Liver (tissue), 9 donors: ENCODE results near the gene JMJD1C. TPM values are rescaled to one million over a fixed set of nuclear protein-coding genes. Genes with fewer than 3 reads are reported as not detected.

Source experiments
- DNase-seq: peaks from one replicate; pipeline ENCODE4 v3.0.0-alpha.2; 2017; ENCODE audit warnings: low spot score
- H3K27ac ChIP-seq, 2 donors: one replicate each; pipeline ENCODE4 v1.7.0; 2013; ENCODE audit warnings: inconsistent platforms in 2 of 2, low read length in 2 of 2, control low read depth in 1 of 2, low read depth in 1 of 2, mild to moderate bottlenecking in 1 of 2
- H3K27me3 ChIP-seq, 4 donors: one replicate each; pipeline versions ENCODE4 v1.6.1 to v1.7.0; 2013; ENCODE audit warnings: low read length in 3 of 4, inconsistent platforms in 1 of 4, mild to moderate bottlenecking in 1 of 4, moderate library complexity in 1 of 4; ENCODE audit not compliant: control insufficient read depth in 4 of 4, insufficient read depth in 4 of 4
- H3K36me3 ChIP-seq, 4 donors: one replicate each; pipeline versions ENCODE4 v1.6.1 to v1.7.0; 2013; ENCODE audit warnings: low read length in 3 of 4, mild to moderate bottlenecking in 3 of 4, low read depth in 1 of 4, moderate library complexity in 1 of 4; ENCODE audit not compliant: control insufficient read depth in 4 of 4, insufficient read depth in 3 of 4
- H3K4me1 ChIP-seq, 4 donors: one replicate each; pipeline versions ENCODE4 v1.6.1 to v1.7.0; 2013; ENCODE audit warnings: low read length in 3 of 4, mild to moderate bottlenecking in 3 of 4, moderate library complexity in 1 of 4; ENCODE audit not compliant: control insufficient read depth in 4 of 4, insufficient read depth in 4 of 4
- H3K4me3 ChIP-seq, 3 donors: one replicate each; pipeline versions ENCODE4 v1.6.1 to v1.7.0; 2013; ENCODE audit warnings: low read length in 3 of 3, control low read depth in 1 of 3, low read depth in 1 of 3, mild to moderate bottlenecking in 1 of 3
- H3K9ac ChIP-seq, 2 donors: one replicate each; pipeline ENCODE4 v1.7.0; 2013; ENCODE audit warnings: low read length in 2 of 2, mild to moderate bottlenecking in 2 of 2, moderate library complexity in 2 of 2, control low read depth in 1 of 2, low read depth in 1 of 2
- H3K9me3 ChIP-seq, 4 donors: one replicate each; pipeline versions ENCODE4 v1.6.1 to v1.7.0; 2013; ENCODE audit warnings: low read length in 3 of 4; ENCODE audit not compliant: control insufficient read depth in 4 of 4
- EGR1 ChIP-seq, 2 donors: IDR thresholded peaks; 2 replicates each; pipeline ENCODE4 v1.6.1; 2016 to 2018; ENCODE audit warnings: antibody characterized with exemption in 2 of 2, low read depth in 2 of 2
- FOXA1 ChIP-seq: IDR thresholded peaks from 2 replicates; pipeline ENCODE4 v1.6.1; 2016; ENCODE audit warnings: antibody characterized with exemption
- FOXA2 ChIP-seq: IDR thresholded peaks from 2 replicates; pipeline ENCODE4 v1.6.1; 2016; ENCODE audit warnings: antibody characterized with exemption
- GABPA ChIP-seq, 2 donors: IDR thresholded peaks in 1 of 2; conservative IDR thresholded peaks in 1 of 2; 2 replicates each; pipeline ENCODE4 v1.6.1; 2016; ENCODE audit warnings: antibody characterized with exemption in 2 of 2, mild to moderate bottlenecking in 1 of 2, moderate library complexity in 1 of 2
- HNF4A ChIP-seq, 2 donors: conservative IDR thresholded peaks; 2 replicates each; pipeline ENCODE4 v1.6.1; 2016; ENCODE audit warnings: antibody characterized with exemption in 2 of 2, mild to moderate bottlenecking in 2 of 2
- HNF4G ChIP-seq: IDR thresholded peaks from 2 replicates; pipeline ENCODE4 v1.6.1; 2016; ENCODE audit warnings: antibody characterized with exemption
- JUND ChIP-seq, 2 donors: IDR thresholded peaks; 2 replicates each; pipeline ENCODE4 v1.6.1; 2016; ENCODE audit warnings: antibody characterized with exemption in 2 of 2
- RXRA ChIP-seq, 2 donors: IDR thresholded peaks; 2 replicates each; pipeline ENCODE4 v1.6.1; 2017 to 2018; ENCODE audit warnings: antibody characterized with exemption in 2 of 2, mild to moderate bottlenecking in 1 of 2
- SP1 ChIP-seq: IDR thresholded peaks from 2 replicates; pipeline ENCODE4 v1.6.1; 2018; ENCODE audit warnings: antibody characterized with exemption, mild to moderate bottlenecking
- TAF1 ChIP-seq: conservative IDR thresholded peaks from 2 replicates; pipeline ENCODE4 v1.6.1; 2016; ENCODE audit warnings: antibody characterized with exemption, mild to moderate bottlenecking
- YY1 ChIP-seq: IDR thresholded peaks from 2 replicates; pipeline ENCODE4 v1.6.1; 2016; ENCODE audit warnings: antibody characterized with exemption, mild to moderate bottlenecking
- WGBS: extraction: QIAGEN DNeasy Blood & Tissue Kit; methylation state at CpG from one replicate; pipeline ENCODE4 v1.1.7; 2013; 5-methylcytosine and 5-hydroxymethylcytosine counted together
- polyA plus RNA-seq, 2 donors: library from polyadenylated mRNA; stranded (reverse) in 1 of 2; unstranded in 1 of 2; fragments of 200-250 nt in 1 of 2; fragments of >200 nt in 1 of 2; fragmentation: Nextera tagmentation in 1 of 2; extraction: Ambion mirVana in 1 of 2; gene quantifications; one replicate each; pipeline versions ENCODE4 v1.2.1 to v1.2.3, GENCODE V29; 2013 to 2015
- total RNA-seq, 2 donors: library from RNA; depleted of rRNA; stranded (reverse); fragments of >200 nt; gene quantifications; one replicate each; pipeline ENCODE4 v1.2.3, GENCODE V29; 2014
- TF ChIP-seq, protein P1 (sequence below): IDR thresholded peaks from 2 replicates; pipeline ENCODE4 v1.6.1; 2016; ENCODE audit warnings: antibody characterized with exemption
- TF ChIP-seq, protein P2 (sequence below): IDR thresholded peaks from 2 replicates; pipeline ENCODE4 v1.6.1; 2016; ENCODE audit warnings: antibody characterized with exemption
- TF ChIP-seq, protein P3 (sequence below): fragments of 150-350 bp; IDR thresholded peaks from 2 replicates; pipeline ENCODE4 v1.5.1; 2017; ENCODE audit warnings: improper control_type of control experiment, low read depth, low read length; ENCODE audit not compliant: missing input control
- TF ChIP-seq, protein P4 (sequence below): IDR thresholded peaks from 2 replicates; pipeline ENCODE4 v1.6.1; 2016; ENCODE audit warnings: antibody characterized with exemption, mild to moderate bottlenecking
- donor health status: healthy.
- donor health status: healthy.
- donor health status: healthy.
- donor health status: healthy.
- donor health status: healthy.

Gene JMJD1C
- total and polyA plus RNA-seq, 4 donors, result 11.0 to 93.1 (median 56.0) TPM

DNA sequence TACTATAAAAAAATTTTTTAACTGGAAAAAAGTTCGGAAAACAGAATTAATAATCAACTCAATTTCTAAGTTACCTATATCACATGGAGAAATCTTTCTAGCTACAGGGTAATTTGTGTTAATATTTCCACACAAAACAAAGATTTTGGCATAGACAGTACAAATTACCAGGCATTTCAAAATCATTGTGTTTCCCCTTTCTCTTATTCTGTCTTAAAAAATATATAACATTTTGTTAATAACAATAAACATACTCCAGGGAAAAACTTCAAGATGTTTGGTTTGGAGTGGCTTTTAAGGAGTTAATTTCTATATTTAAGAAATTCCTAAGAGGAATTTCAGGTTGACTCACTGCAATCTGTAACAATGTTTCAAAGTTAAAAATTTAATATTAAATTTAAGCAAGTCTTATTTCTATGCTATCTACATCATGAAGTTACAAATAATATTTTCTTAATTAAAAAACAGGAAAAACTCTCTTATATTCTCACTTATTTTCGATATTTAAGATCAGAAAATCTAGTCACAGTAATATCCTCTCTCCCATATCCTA lies 200.0 kb downstream of the JMJD1C start (continued):
- no peak for TF ChIP-seq FOXA1
- no peak for TF ChIP-seq HNF4G
- no peak for TF ChIP-seq SP1
- TF ChIP-seq, protein P1, sequence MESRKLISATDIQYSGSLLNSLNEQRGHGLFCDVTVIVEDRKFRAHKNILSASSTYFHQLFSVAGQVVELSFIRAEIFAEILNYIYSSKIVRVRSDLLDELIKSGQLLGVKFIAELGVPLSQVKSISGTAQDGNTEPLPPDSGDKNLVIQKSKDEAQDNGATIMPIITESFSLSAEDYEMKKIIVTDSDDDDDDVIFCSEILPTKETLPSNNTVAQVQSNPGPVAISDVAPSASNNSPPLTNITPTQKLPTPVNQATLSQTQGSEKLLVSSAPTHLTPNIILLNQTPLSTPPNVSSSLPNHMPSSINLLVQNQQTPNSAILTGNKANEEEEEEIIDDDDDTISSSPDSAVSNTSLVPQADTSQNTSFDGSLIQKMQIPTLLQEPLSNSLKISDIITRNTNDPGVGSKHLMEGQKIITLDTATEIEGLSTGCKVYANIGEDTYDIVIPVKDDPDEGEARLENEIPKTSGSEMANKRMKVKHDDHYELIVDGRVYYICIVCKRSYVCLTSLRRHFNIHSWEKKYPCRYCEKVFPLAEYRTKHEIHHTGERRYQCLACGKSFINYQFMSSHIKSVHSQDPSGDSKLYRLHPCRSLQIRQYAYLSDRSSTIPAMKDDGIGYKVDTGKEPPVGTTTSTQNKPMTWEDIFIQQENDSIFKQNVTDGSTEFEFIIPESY, result no peak
- TF ChIP-seq, protein P2, sequence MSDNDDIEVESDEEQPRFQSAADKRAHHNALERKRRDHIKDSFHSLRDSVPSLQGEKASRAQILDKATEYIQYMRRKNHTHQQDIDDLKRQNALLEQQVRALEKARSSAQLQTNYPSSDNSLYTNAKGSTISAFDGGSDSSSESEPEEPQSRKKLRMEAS, result no peak
- no peak for TF ChIP-seq JUND (IDR thresholded peaks at IDR 0.05)
- TF ChIP-seq EGR1 (IDR thresholded peaks at IDR 0.05; ENCODE audit: low read depth in 2 of 2), result no peak
- no peak for TF ChIP-seq RXRA (IDR thresholded peaks at IDR 0.05)

DNA sequence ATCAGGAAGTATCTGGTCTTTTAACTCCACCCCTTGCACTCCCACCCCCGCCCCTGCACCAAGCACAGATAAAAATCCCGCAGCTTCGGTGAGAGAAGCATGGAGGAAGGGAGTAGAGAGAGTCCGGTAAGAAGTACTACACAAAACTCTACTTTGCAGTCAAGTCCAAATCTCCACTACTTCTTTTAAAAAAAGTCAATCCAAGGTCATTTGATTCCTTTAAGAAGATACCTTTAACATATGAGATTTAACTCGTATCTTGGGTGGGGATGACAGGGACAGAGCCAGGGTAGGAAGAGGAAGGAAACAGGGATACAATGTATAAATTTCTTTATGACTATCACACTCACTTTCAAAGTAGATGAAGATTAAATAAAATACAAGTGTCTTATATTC lies 200.6 kb downstream of the JMJD1C start:
- peak; percentile 68 for DNase-seq
- H3K27me3 ChIP-seq, result no peaks in the 10 kb centered on the region
- TF ChIP-seq EGR1 (IDR thresholded peaks at IDR 0.05; ENCODE audit: low read depth in 2 of 2), result peak in 1 of 2 donors; percentile 50
- no peak for TF ChIP-seq FOXA1
- peak in 1 of 2 donors; percentile 10 for TF ChIP-seq HNF4A (conservative IDR thresholded peaks at IDR 0.05)
- TF ChIP-seq TAF1, result peak; percentile 57
- TF ChIP-seq YY1, result peak; percentile 83
- peak overlapping the region; percentile 87 to 92 for H3K9ac ChIP-seq
- peaks cover 0 to 8% (median 2%) of the 10 kb centered on the region in 4 donors for H3K36me3 ChIP-seq
- peak overlapping the region; percentile 66 to 74 for H3K27ac ChIP-seq
- H3K4me1 ChIP-seq, result peaks cover 5 to 25% (median 18%) of the 10 kb centered on the region in 4 donors
- H3K9me3 ChIP-seq, result no peaks in the 10 kb centered on the region
- WGBS, result under 1% methylated on average over 5 of the region's 5 CpGs
- peak overlapping the region; percentile 63 to 79 (median 65) for H3K4me3 ChIP-seq

DNA sequence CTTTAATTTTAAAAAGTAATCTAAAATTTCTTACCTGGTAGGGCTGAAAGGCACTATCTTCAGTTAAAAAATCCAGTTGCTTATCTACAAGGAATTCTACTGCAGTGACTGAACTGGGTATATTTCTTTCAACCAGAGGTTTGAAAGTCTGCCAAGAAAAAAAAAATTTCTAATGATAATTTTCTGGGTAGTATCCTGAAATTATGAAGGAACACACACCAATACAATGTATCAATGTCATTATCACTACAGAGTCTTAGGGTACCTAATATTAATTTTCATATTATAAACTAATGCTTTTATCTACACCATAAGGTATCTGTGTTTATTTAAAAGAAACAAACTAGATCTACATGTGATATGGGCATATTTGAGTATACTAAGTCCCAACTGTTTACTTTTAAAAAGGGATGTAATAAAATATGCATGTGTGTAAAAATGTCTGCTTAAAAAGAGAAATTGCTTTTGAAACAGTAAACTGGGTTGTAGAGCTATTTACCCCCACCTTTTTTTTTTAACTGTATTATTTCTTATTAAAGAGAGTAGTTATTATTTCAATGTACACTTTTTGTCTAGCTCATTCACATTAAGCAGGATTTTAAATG lies 201.1 kb downstream of the JMJD1C start:
- Histone ChIP-seq H3K9ac (peak overlapping the region in 1 of 2 donors; percentile 72), H3K9me3 (no peaks in the 10 kb centered on the region), H3K4me3 (peak overlapping the region in 2 of 3 donors; percentile 13 to 63), H3K27ac (peak overlapping the region in 1 of 2 donors; percentile 5), H3K36me3 (peaks cover 0 to 10% (median 2%) of the 10 kb centered on the region in 4 donors), H3K4me1 (peaks cover 5 to 28% (median 20%) of the 10 kb centered on the region in 4 donors), H3K27me3 (no peaks in the 10 kb centered on the region)
- no peak for TF ChIP-seq HNF4A (conservative IDR thresholded peaks at IDR 0.05)
- TF ChIP-seq, protein P2, result no peak
- TF ChIP-seq, protein P3, sequence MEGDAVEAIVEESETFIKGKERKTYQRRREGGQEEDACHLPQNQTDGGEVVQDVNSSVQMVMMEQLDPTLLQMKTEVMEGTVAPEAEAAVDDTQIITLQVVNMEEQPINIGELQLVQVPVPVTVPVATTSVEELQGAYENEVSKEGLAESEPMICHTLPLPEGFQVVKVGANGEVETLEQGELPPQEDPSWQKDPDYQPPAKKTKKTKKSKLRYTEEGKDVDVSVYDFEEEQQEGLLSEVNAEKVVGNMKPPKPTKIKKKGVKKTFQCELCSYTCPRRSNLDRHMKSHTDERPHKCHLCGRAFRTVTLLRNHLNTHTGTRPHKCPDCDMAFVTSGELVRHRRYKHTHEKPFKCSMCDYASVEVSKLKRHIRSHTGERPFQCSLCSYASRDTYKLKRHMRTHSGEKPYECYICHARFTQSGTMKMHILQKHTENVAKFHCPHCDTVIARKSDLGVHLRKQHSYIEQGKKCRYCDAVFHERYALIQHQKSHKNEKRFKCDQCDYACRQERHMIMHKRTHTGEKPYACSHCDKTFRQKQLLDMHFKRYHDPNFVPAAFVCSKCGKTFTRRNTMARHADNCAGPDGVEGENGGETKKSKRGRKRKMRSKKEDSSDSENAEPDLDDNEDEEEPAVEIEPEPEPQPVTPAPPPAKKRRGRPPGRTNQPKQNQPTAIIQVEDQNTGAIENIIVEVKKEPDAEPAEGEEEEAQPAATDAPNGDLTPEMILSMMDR, result no peak
- no peak for TF ChIP-seq YY1
- no peak for TF ChIP-seq SP1
- TF ChIP-seq, protein P4, sequence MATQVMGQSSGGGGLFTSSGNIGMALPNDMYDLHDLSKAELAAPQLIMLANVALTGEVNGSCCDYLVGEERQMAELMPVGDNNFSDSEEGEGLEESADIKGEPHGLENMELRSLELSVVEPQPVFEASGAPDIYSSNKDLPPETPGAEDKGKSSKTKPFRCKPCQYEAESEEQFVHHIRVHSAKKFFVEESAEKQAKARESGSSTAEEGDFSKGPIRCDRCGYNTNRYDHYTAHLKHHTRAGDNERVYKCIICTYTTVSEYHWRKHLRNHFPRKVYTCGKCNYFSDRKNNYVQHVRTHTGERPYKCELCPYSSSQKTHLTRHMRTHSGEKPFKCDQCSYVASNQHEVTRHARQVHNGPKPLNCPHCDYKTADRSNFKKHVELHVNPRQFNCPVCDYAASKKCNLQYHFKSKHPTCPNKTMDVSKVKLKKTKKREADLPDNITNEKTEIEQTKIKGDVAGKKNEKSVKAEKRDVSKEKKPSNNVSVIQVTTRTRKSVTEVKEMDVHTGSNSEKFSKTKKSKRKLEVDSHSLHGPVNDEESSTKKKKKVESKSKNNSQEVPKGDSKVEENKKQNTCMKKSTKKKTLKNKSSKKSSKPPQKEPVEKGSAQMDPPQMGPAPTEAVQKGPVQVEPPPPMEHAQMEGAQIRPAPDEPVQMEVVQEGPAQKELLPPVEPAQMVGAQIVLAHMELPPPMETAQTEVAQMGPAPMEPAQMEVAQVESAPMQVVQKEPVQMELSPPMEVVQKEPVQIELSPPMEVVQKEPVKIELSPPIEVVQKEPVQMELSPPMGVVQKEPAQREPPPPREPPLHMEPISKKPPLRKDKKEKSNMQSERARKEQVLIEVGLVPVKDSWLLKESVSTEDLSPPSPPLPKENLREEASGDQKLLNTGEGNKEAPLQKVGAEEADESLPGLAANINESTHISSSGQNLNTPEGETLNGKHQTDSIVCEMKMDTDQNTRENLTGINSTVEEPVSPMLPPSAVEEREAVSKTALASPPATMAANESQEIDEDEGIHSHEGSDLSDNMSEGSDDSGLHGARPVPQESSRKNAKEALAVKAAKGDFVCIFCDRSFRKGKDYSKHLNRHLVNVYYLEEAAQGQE, result no peak
- no peak for TF ChIP-seq JUND (IDR thresholded peaks at IDR 0.05)
- no peak for TF ChIP-seq GABPA (IDR thresholded peaks at IDR 0.05 in 1 of 2, conservative IDR thresholded peaks at IDR 0.05 in 1 of 2)
- TF ChIP-seq FOXA2, result no peak
- TF ChIP-seq FOXA1, result no peak
- TF ChIP-seq TAF1, result no peak
- no peak for DNase-seq
